Activated CD4-positive, alpha-beta T cell treated with anti-CD3 and anti-CD28 coated beads for 36 hours (primary cell): ENCODE data around the gene PKD2L2. TPM values are rescaled to one million over a fixed set of nuclear protein-coding genes. Genes with fewer than 3 reads are reported as not detected.
"Not testable (repeated sequence)": the region's sequence is repeated elsewhere in the genome, so short reads cannot be mapped to it uniquely, and the experiment has no call there.

Experiments
- ATAC-seq: fragments of 200-7000 bp; cut with Tn5 transposase; one replicate; pipeline ENCODE4 v1.10.0; 2021; ENCODE audit warnings: mild to moderate bottlenecking, moderate library complexity
- CTCF ChIA-PET: fragments of 350-600 bp; sonication (Branson Sonifier 250); formaldehyde crosslinking; loops from one replicate; lab custom pipeline; 2021; ENCODE audit warnings: antibody characterized with exemption; lab: Charles Lee
- POLR2A ChIA-PET: fragments of 350-600 bp; sonication (Branson Sonifier 250); formaldehyde crosslinking; loops from one replicate; lab custom pipeline; 2021; ENCODE audit warnings: antibody characterized with exemption, inconsistent platforms; lab: Charles Lee
- DNase-seq: peaks from one replicate; pipeline ENCODE4 v3.0.0-alpha.2; 2020
- H3K27ac Mint-ChIP-seq: one replicate; pipeline ENCODE4 v1.8.0; 2021; ENCODE audit warnings: mixed read lengths
- H3K27me3 Mint-ChIP-seq: one replicate; pipeline ENCODE4 v1.8.0; 2021; ENCODE audit warnings: mixed read lengths
- H3K36me3 Mint-ChIP-seq: one replicate; pipeline ENCODE4 v1.8.0; 2021; ENCODE audit warnings: low read depth, mixed read lengths
- H3K4me1 Mint-ChIP-seq: one replicate; pipeline ENCODE4 v1.8.0; 2021; ENCODE audit warnings: mixed read lengths
- H3K4me3 Mint-ChIP-seq: one replicate; pipeline ENCODE4 v1.8.0; 2021; ENCODE audit warnings: mild to moderate bottlenecking, moderate library complexity, mixed read lengths
- H3K9me3 Mint-ChIP-seq: one replicate; pipeline ENCODE4 v1.8.0; 2021; ENCODE audit warnings: low read depth, mixed read lengths
- intact Hi-C, 2 experiments: fragments of 100-400 bp; cut with DNase I in 1 of 2; cut with micrococcal nuclease in 1 of 2; formaldehyde crosslinking; loops; one replicate each; pipeline versions ENCODE4 v1.14.2 to v1.15.1; 2022 to 2024; cut with DNase I, micrococcal nuclease
- total RNA-seq, 2 experiments: library from RNA; stranded (reverse); gene quantifications; one replicate each; pipeline ENCODE4 v1.2.3, GENCODE V29; 2021

Gene PKD2L2
- total RNA-seq, 2 experiments from 2014 or later = 0.30 TPM; not detected in 1

DNA sequence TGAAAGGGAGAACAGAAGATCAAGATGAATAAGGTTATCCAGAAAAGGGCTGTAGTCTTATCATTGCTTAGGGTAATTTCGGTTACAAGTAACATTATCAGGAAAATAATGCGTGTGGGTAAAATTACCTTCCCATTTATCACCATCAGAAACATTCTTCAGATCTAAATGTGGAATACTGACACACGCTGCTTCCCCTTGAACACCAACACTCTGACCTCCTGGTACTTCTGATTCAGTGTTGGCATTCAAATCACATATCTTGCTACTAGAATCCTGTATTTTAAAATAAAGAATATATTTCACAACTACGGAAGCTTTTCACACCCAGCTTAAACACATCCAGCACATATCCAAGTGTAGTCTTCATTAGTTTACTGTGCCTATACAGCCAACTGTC is 70.2 kb downstream of the PKD2L2 start:
- CTCF ChIA-PET = no interaction called here
- intact Hi-C loops = no loop called here
- DNase-seq (no peak), ATAC-seq (no peak)
- Mint-ChIP-seq H3K27me3 (no peaks in the 10 kb centered on the region), H3K4me1 (no peaks in the 10 kb centered on the region), H3K36me3 (peaks cover 16% of the 10 kb centered on the region), H3K4me3 (no peak overlapping the region), H3K27ac (no peak overlapping the region), H3K9me3 (no peaks in the 10 kb centered on the region)
- POLR2A ChIA-PET = no interaction called here

DNA sequence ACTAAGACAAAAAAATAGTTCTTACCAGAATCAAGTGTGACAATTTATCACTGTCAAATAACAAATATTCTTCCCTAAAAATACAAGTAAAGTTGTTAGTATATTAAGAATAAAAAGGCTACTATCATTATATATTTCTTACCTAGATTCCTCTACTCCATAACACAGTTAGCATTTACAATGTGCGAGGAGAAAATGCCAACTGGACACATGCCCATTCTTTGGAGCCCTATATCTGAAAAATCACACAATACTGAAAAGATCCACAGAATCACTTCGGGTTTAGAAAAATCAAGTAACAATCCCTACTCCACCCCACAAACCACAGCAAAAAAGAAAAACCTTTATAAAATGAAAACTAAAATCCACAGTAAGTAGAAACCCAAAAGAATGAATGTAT is 70.9 kb downstream of the PKD2L2 start:
- DNase-seq = no peak
- intact Hi-C loops = no loop called here
- Mint-ChIP-seq H3K4me1 (no peaks in the 10 kb centered on the region), H3K27ac (no peak overlapping the region), H3K36me3 (peaks cover 16% of the 10 kb centered on the region), H3K4me3 (no peak overlapping the region), H3K9me3 (no peaks in the 10 kb centered on the region), H3K27me3 (no peaks in the 10 kb centered on the region)
- ChIA-PET CTCF (no interaction called here), POLR2A (no interaction called here)
- ATAC-seq = no peak

DNA sequence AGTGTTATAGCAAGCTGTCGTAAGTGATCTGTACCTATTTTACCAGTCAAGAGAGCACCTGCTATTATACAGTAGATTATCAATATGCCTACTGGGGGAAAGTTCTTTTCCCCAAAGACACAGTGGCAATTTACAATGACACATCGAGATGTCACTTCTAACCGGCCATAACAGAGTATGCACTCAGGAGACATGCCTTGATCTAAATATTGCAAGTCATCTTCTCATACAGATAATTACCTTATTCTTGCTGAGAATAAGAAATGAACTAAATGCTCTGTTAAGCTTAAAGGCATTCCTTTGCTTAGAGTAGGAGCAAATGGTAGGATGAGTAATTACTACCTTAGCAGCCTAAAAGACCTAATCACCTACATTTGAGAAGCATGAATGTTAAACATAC is 71.6 kb downstream of the PKD2L2 start:
- Mint-ChIP-seq H3K9me3 (no peaks in the 10 kb centered on the region), H3K27ac (no peak overlapping the region), H3K4me1 (no peaks in the 10 kb centered on the region), H3K4me3 (no peak overlapping the region), H3K36me3 (peaks cover 21% of the 10 kb centered on the region), H3K27me3 (no peaks in the 10 kb centered on the region)
- ChIA-PET CTCF (no interaction called here), POLR2A (no interaction called here)
- no peak for ATAC-seq
- intact Hi-C loops = no loop called here
- no peak for DNase-seq

DNA sequence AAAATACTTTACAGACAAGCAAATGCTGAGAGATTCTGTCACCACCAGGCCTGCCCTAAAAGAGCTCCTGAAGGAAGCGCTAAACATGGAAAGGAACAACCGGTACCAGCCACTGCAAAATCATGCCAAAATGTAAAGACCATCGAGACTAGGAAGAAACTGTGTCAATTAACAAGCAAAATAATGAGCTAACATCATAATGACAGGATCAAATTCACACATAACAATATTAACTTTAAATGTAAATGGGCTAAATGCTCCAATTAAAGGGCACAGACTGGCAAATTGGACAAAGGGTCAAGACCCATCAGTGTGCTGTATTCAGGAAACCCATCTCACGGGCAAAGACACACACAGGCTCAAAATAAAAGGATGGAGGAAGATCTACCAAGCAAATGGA is 81.1 kb downstream of the PKD2L2 start:
- Mint-ChIP-seq H3K9me3 (peaks cover 12% of the 10 kb centered on the region), H3K36me3 (peaks cover 49% of the 10 kb centered on the region)
- intact Hi-C loops, DNase-seq, CTCF ChIA-PET, POLR2A ChIA-PET, H3K27ac Mint-ChIP-seq, H3K4me1 Mint-ChIP-seq, ATAC-seq, H3K4me3 Mint-ChIP-seq, H3K27me3 Mint-ChIP-seq: not testable (repeated sequence)

DNA sequence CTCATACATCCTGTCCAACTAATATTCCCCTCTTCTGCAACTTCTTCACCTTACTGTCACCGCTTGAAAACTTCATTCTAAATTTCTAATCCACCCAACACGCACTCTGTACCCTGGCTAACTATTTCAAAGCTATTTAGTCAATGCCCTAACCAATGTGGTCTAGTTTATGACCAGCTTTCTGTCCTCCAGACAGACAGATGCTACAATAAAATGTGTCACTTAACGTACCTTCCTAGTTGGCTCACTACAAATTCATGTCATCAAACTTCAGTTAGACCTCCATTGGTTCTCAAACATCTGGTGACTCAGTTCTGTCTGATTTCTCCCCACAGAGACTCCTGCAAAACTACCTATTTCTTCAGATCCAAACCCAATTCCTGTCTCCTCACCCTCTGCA is 86.0 kb downstream of the PKD2L2 start:
- Mint-ChIP-seq H3K4me1 (peaks cover 1% of the 10 kb centered on the region), H3K4me3 (no peak overlapping the region), H3K27ac (peak overlapping the region; percentile 1), H3K27me3 (no peaks in the 10 kb centered on the region), H3K9me3 (peaks cover 15% of the 10 kb centered on the region), H3K36me3 (peaks cover 49% of the 10 kb centered on the region)
- CTCF ChIA-PET = interaction anchor here (0.7 kb wide), 1 partner anchor 483 kb away, joined by 3 read pairs; no protein-coding TSS in a partner anchor
- POLR2A ChIA-PET = no interaction called here
- DNase-seq (no peak), ATAC-seq (peak; percentile 42)
- intact Hi-C loops = no loop called here

DNA sequence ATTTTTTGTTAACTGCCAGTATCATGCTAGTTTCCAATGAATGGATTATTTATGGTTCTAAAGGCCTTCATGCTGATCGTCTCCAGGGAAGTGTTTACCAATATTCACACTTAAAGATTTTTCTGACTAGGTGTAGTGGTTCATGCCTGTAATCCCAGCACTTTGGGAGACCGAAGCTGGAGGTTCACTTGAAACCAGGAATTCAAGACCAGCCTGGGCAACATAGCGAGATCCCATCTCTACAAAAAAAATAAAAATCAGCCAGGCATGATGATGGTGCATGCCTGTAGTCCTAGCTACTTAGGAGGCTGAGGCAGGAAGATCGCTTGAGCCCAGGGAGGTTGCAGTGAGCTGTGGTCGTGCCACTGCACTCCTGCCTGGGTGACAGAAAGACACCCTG is 100.2 kb downstream of the PKD2L2 start:
- Mint-ChIP-seq H3K27me3 (no peaks in the 10 kb centered on the region), H3K4me3 (no peak overlapping the region), H3K36me3 (peaks cover 7% of the 10 kb centered on the region), H3K9me3 (no peaks in the 10 kb centered on the region), H3K4me1 (peaks cover 4% of the 10 kb centered on the region), H3K27ac (no peak overlapping the region)
- ATAC-seq = no peak
- no peak for DNase-seq
- ChIA-PET CTCF (interaction anchor here (1.1 kb wide), 1 partner anchor 92 kb away, joined by 3 read pairs; no protein-coding TSS in a partner anchor), POLR2A (interaction anchor here (0.7 kb wide), 1 partner anchor 79 kb away, joined by 4 read pairs; no protein-coding TSS in a partner anchor)
- intact Hi-C loops = no loop called here

Other genes with a start within 250 kb of the PKD2L2 start
- 10 to 100 TPM in 1 of 2 experiments, 1 to 10 TPM in 1; 6.8 to 10.8 TPM for gene KLHL3, start 153.4 kb upstream of the PKD2L2 start, total RNA-seq
- 10 to 100 TPM; 18.9 to 32.1 TPM for gene HNRNPA0, start 135.1 kb upstream of the PKD2L2 start, total RNA-seq
- not detected for gene MYOT, start 21.6 kb upstream of the PKD2L2 start, total RNA-seq
- gene FAM13B, start 143.6 kb downstream of the PKD2L2 start, total RNA-seq = 10 to 100 TPM; 10.2 to 14.0 TPM
- not detected for gene WNT8A, start 194.6 kb downstream of the PKD2L2 start, total RNA-seq
- not detected for gene NME5, start 250.0 kb downstream of the PKD2L2 start, total RNA-seq